IMR-90 (cell line): ENCODE measurements around the gene MRPL40. TPM values are rescaled to one million over a fixed set of nuclear protein-coding genes. Genes with fewer than 3 reads are reported as not detected.

Source experiments
- ATAC-seq: fragments of 200-7000 bp; cut with Tn5 transposase; 2 replicates; pipeline ENCODE4 v1.9.1; 2020; ENCODE audit warnings: low read depth, mild to moderate bottlenecking, moderate library complexity
- BruUV-seq: library from RNA; stranded (reverse); fragments of 400-500 nt; replicated peaks from 2 replicates; lab custom pipeline; 2021; lab: Mats Ljungman, UMichigan
- CTCF ChIA-PET: fragments of 300-600 bp; formaldehyde crosslinking; extraction: SDS; loops from one replicate; lab custom pipeline; 2021; ENCODE audit warnings: antibody characterized with exemption; lab: Yijun Ruan, JAX
- POLR2A ChIA-PET: fragments of 300-600 bp; sonication (Branson Sonifier 250); formaldehyde crosslinking; loops from one replicate; lab custom pipeline; 2022; ENCODE audit warnings: antibody characterized with exemption; ENCODE audit not compliant: unreplicated experiment; lab: Charles Lee
- DNase-seq: peaks from one replicate; pipeline ENCODE4 v3.0.0; 2013
- H2AFZ ChIP-seq: replicated peaks from 2 replicates; pipeline ENCODE3; 2013; ENCODE audit warnings: low read length, mild to moderate bottlenecking; ENCODE audit not compliant: poor library complexity
- H2AK5ac ChIP-seq: 2 replicates; pipeline ENCODE4 v1.6.1; 2013; ENCODE audit warnings: low read depth, low read length, inconsistent platforms
- H2AK9ac ChIP-seq: replicated peaks from 2 replicates; pipeline ENCODE3; 2013; ENCODE audit warnings: mild to moderate bottlenecking, low read depth, low read length, moderate library complexity; ENCODE audit not compliant: poor library complexity
- H2BK120ac ChIP-seq: 2 replicates; pipeline ENCODE4 v1.6.1; 2013; ENCODE audit warnings: low read depth, low read length, inconsistent platforms
- H2BK15ac ChIP-seq: 3 replicates; pipeline ENCODE4 v1.6.1; 2013; ENCODE audit warnings: low read depth, low read length, inconsistent platforms
- H2BK20ac ChIP-seq: 2 replicates; pipeline ENCODE4 v1.6.1; 2013; ENCODE audit warnings: low read depth, mild to moderate bottlenecking, inconsistent platforms, low read length, moderate library complexity
- H2BK5ac ChIP-seq: 2 replicates; pipeline ENCODE4 v1.6.1; 2013; ENCODE audit warnings: mild to moderate bottlenecking, low read depth, low read length, inconsistent platforms; ENCODE audit not compliant: poor library complexity, severe bottlenecking
- H3K14ac ChIP-seq: replicated peaks from 2 replicates; pipeline ENCODE4 v1.6.1; 2013; ENCODE audit warnings: low read depth, low read length, inconsistent platforms
- H3K18ac ChIP-seq: 2 replicates; pipeline ENCODE4 v1.6.1; 2013; ENCODE audit warnings: low read depth, low read length, control low read depth
- H3K23ac ChIP-seq: 2 replicates; pipeline ENCODE4 v1.6.1; 2013; ENCODE audit warnings: low read depth, low read length, inconsistent platforms
- H3K27ac ChIP-seq: 2 replicates; pipeline ENCODE4 v1.5.1; 2013; ENCODE audit warnings: mild to moderate bottlenecking, control low read depth, low read length; ENCODE audit not compliant: insufficient read depth
- H3K27me3 ChIP-seq: 2 replicates; pipeline ENCODE4 v1.6.1; 2013; ENCODE audit warnings: low read length; ENCODE audit not compliant: control insufficient read depth, insufficient read depth
- H3K36me3 ChIP-seq: 2 replicates; pipeline ENCODE4 v1.6.1; 2013; ENCODE audit warnings: low read length, mixed read lengths; ENCODE audit not compliant: control insufficient read depth, insufficient read depth
- H3K4ac ChIP-seq: 2 replicates; pipeline ENCODE4 v1.6.1; 2013; ENCODE audit warnings: low read depth, low read length, inconsistent platforms
- H3K4me1 ChIP-seq: 2 replicates; pipeline ENCODE4 v1.6.1; 2013; ENCODE audit warnings: low read length, mixed read lengths; ENCODE audit not compliant: control insufficient read depth, insufficient read depth
- H3K4me2 ChIP-seq: 2 replicates; pipeline ENCODE4 v1.6.1; 2013; ENCODE audit warnings: low read depth, mild to moderate bottlenecking, control low read depth, low read length, moderate library complexity
- H3K4me3 ChIP-seq: 2 replicates; pipeline ENCODE4 v1.5.1; 2013; ENCODE audit warnings: low read depth, mild to moderate bottlenecking, control low read depth, low read length, moderate library complexity; ENCODE audit not compliant: insufficient read depth
- H3K56ac ChIP-seq: 2 replicates; pipeline ENCODE4 v1.6.1; 2013; ENCODE audit warnings: low read length, inconsistent platforms; ENCODE audit not compliant: insufficient read depth; ENCODE audit errors: extremely low read depth
- H3K79me1 ChIP-seq, 2 experiments: 2 replicates each; pipeline ENCODE4 v1.6.1; 2013; ENCODE audit warnings: low read length in 2 of 2, inconsistent platforms in 1 of 2, low read depth in 1 of 2
- H3K9ac ChIP-seq: 2 replicates; pipeline ENCODE4 v1.6.1; 2013; ENCODE audit warnings: low read depth, low read length, control low read depth
- H3K9me1 ChIP-seq: 2 replicates; pipeline ENCODE4 v1.6.1; 2013; ENCODE audit warnings: low read length, inconsistent platforms; ENCODE audit not compliant: insufficient read depth
- H3K9me3 ChIP-seq: 2 replicates; pipeline ENCODE4 v1.6.1; 2013; ENCODE audit warnings: low read length; ENCODE audit not compliant: control insufficient read depth, insufficient read depth
- H4K20me1 ChIP-seq: 2 replicates; pipeline ENCODE4 v1.6.1; 2013; ENCODE audit warnings: low read length, inconsistent platforms; ENCODE audit not compliant: insufficient read depth
- H4K5ac ChIP-seq: 2 replicates; pipeline ENCODE4 v1.6.1; 2013; ENCODE audit warnings: mild to moderate bottlenecking, low read depth, low read length, control low read depth
- H4K8ac ChIP-seq, 2 experiments: 2 replicates each; pipeline ENCODE4 v1.6.1; 2013; ENCODE audit warnings: low read depth in 2 of 2, low read length in 2 of 2, control low read depth in 1 of 2, inconsistent platforms in 1 of 2
- H4K91ac ChIP-seq: 2 replicates; pipeline ENCODE4 v1.6.1; 2013; ENCODE audit warnings: low read depth, low read length, inconsistent platforms; ENCODE audit not compliant: insufficient read depth
- POLR2A ChIP-seq: IDR thresholded peaks from 2 replicates; pipeline ENCODE4 v1.6.1; 2012; ENCODE audit warnings: mild to moderate bottlenecking, low read depth, low read length
- RFX5 ChIP-seq: IDR thresholded peaks from 2 replicates; pipeline ENCODE4 v1.8.0; 2012; ENCODE audit warnings: low read depth, mild to moderate bottlenecking, low read length, moderate library complexity
- WGBS, 2 experiments: methylation state at CpG; one replicate each; pipeline versions ENCODE4 v1.1.5 to v1.1.7; 2013; ENCODE audit warnings: missing lambda C conversion rate in 2 of 2; ENCODE audit not compliant: insufficient read length in 1 of 2; ENCODE audit errors: extremely low coverage in 2 of 2; 5-methylcytosine and 5-hydroxymethylcytosine counted together
- dilution Hi-C: fragments of 300-500 bp; cut with HindIII; formaldehyde crosslinking; loops from one replicate; pipeline ENCODE4 v1.14.3; 2018; ENCODE audit warnings: low sequenced_read_pairs; ENCODE audit not compliant: unreplicated experiment
- in situ Hi-C: fragments of 300-500 bp; cut with MboI; formaldehyde crosslinking; loops from 3 replicates; pipeline ENCODE4 v1.14.3; 2019; ENCODE audit warnings: low sequenced_read_pairs, inconsistent platforms, mixed read lengths
- intact Hi-C: fragments of 100-400 bp; cut with micrococcal nuclease; formaldehyde crosslinking; loops from 2 replicates; pipeline ENCODE4 v1.10.0; 2022
- polyA plus RNA-seq, 3 experiments: library from polyadenylated mRNA; depleted of rRNA; stranded (reverse); fragments of >200 nt; gene quantifications; 2 replicates each; pipeline ENCODE4 v1.2.3, GENCODE V29; 2012; ENCODE audit warnings: low replicate concordance in 1 of 3
- total RNA-seq: library from RNA; depleted of rRNA; stranded (reverse); fragments of >200 nt; gene quantifications from 2 replicates; pipeline ENCODE4 v1.2.3, GENCODE V29; 2012

MRPL40 gene
- total and polyA plus RNA-seq, 2 of the 4 experiments (the other 2 are of a cell fraction): 36.7 to 37.5 TPM

DNA sequence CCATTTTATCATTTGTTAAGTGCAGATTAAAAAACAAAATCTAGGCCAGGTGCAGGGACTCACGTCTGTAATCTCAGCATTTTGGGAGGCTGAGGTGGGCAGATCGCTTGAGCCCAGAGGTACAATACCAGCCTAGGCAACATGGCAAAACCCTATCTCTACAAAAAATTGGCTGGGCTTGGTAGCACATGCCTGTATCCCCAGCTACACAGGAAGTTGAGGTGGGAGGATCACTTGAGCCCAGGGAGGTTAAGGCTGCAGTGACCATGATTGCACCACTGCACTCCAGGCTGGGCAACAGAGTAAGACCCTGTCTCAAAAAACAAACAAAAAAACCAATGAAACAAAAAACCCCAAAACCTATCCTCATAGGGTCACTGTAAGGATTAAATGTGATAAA is 33.7 kb upstream of the MRPL40 start:
- Histone ChIP-seq H3K9me1 (peaks cover 5% of the 10 kb centered on the region; the same call in 1 of the 2 replicates), H3K4me2 (no peak overlapping the region), H3K4me3 (no peak overlapping the region), H3K14ac (no peak overlapping the region), H3K9ac (no peak overlapping the region), H2AFZ (no peak overlapping the region), H4K91ac (no peak overlapping the region), H2BK5ac (no peak overlapping the region), H3K56ac (no peak overlapping the region), H3K18ac (no peak overlapping the region), H2AK5ac (no peak overlapping the region), H3K36me3 (peaks cover 49% of the 10 kb centered on the region), H2AK9ac (no peak overlapping the region), H3K4me1 (no peaks in the 10 kb centered on the region), H3K9me3 (no peaks in the 10 kb centered on the region), H4K8ac (no peak overlapping the region), H3K27me3 (no peaks in the 10 kb centered on the region), H4K5ac (no peak overlapping the region), H3K27ac (no peak overlapping the region), H3K79me1 (peaks cover 13 to 20% of the 10 kb centered on the region in 2 experiments; a peak in 3 of 4 replicates), H3K4ac (no peak overlapping the region), H2BK120ac (no peak overlapping the region), H3K23ac (no peak overlapping the region), H2BK15ac (no peak overlapping the region), H2BK20ac (no peak overlapping the region), H4K20me1 (peaks cover 2% of the 10 kb centered on the region; the same call in 1 of the 2 replicates)
- intact Hi-C loops: no loop called here
- DNase-seq (no peak), ATAC-seq (no peak)
- ChIA-PET POLR2A (no interaction called here), CTCF (no interaction called here)
- TF ChIP-seq RFX5: no peak
- TF ChIP-seq POLR2A: no peak
- no CpG with 5 or more reads among the region's 2 CpGs for WGBS, 2 experiments
- no TSS peak for BruUV-seq
- dilution Hi-C loops: no loop called here
- in situ Hi-C loops: no loop called here
